ENCODE measurements around the gene ARHGAP19. TPM values are rescaled to one million over a fixed set of nuclear protein-coding genes. Genes with fewer than 3 reads are reported as not detected.

ARHGAP19 gene
- total RNA-seq, 1 experiment from 2014 or later: 28.9 TPM

- no peak overlapping the region for H3K27ac ChIP-seq (ENCODE audit: low read length)
- no peak for ATAC-seq
- no peaks in the 10 kb centered on the region for H3K36me3 ChIP-seq (ENCODE audit: control insufficient read depth, insufficient read depth, low read length)
- H3K27me3 ChIP-seq (ENCODE audit: control insufficient read depth, insufficient read depth, low read length): no peaks in the 10 kb centered on the region
- ChIA-PET CTCF (no interaction called here), POLR2A (no interaction called here)
- H3K4me3 ChIP-seq (ENCODE audit: low read depth in 2 of 2, low read length in 2 of 2): no peak overlapping the region
- H3K9me3 ChIP-seq (ENCODE audit: control insufficient read depth, insufficient read depth, low read depth, low read length): no peaks in the 10 kb centered on the region
- no peak for DNase-seq (ENCODE audit: low read depth, low spot score)
- in situ Hi-C loops (cut with HindIII; ENCODE audit: low pct_unique_long_range_greater_than_20kb, low sequenced_read_pairs) (no loop called here), intact Hi-C loops (cut with micrococcal nuclease; ENCODE audit: unreplicated experiment) (no loop called here)
- no TSS peak for BruUV-seq (replicated peaks)
- TF ChIP-seq CTCF (IDR thresholded peaks at IDR 0.05) (no peak), REST (IDR thresholded peaks at IDR 0.05; ENCODE audit: insufficient read depth in 1 of 2, low read depth in 2 of 2, low read length in 1 of 2) (no peak), SIN3A (IDR thresholded peaks at IDR 0.05; ENCODE audit: borderline replicate concordance, insufficient read depth, low read depth, low read length) (no peak), TCF7L2 (IDR thresholded peaks at IDR 0.05; ENCODE audit: low read depth, low read length) (no peak), POLR2AphosphoS5 (IDR thresholded peaks at IDR 0.05; ENCODE audit: low read depth, low read length) (no peak)
- H3K4me1 ChIP-seq (ENCODE audit: control insufficient read depth, insufficient read depth, low read length): no peaks in the 10 kb centered on the region
These were observed 36.1 kb downstream of the ARHGAP19 start for GRCh38 chr10:97256356-97256755.

- no peaks in the 10 kb centered on the region for H3K36me3 ChIP-seq (ENCODE audit: control insufficient read depth, insufficient read depth, low read length)
- no peaks in the 10 kb centered on the region for H3K9me3 ChIP-seq (ENCODE audit: control insufficient read depth, insufficient read depth, low read depth, low read length)
- BruUV-seq (replicated peaks): TSS peak; percentile 37
- CTCF ChIA-PET: no interaction called here
- in situ Hi-C loops (cut with HindIII; ENCODE audit: low pct_unique_long_range_greater_than_20kb, low sequenced_read_pairs) (no loop called here), intact Hi-C loops (cut with micrococcal nuclease; ENCODE audit: unreplicated experiment) (no loop called here)
- no peak for DNase-seq (ENCODE audit: low read depth, low spot score)
- ATAC-seq: no peak
- H3K27me3 ChIP-seq (ENCODE audit: control insufficient read depth, insufficient read depth, low read length): no peaks in the 10 kb centered on the region
- POLR2A ChIA-PET: no interaction called here
- TF ChIP-seq POLR2AphosphoS5 (IDR thresholded peaks at IDR 0.05; ENCODE audit: low read depth, low read length) (no peak), REST (IDR thresholded peaks at IDR 0.05; ENCODE audit: insufficient read depth in 1 of 2, low read depth in 2 of 2, low read length in 1 of 2) (no peak), TCF7L2 (IDR thresholded peaks at IDR 0.05; ENCODE audit: low read depth, low read length) (no peak), CTCF (IDR thresholded peaks at IDR 0.05) (no peak), SIN3A (IDR thresholded peaks at IDR 0.05; ENCODE audit: borderline replicate concordance, insufficient read depth, low read depth, low read length) (no peak)
- H3K4me3 ChIP-seq (ENCODE audit: low read depth in 2 of 2, low read length in 2 of 2): no peak overlapping the region
- H3K4me1 ChIP-seq (ENCODE audit: control insufficient read depth, insufficient read depth, low read length): no peaks in the 10 kb centered on the region
- no peak overlapping the region for H3K27ac ChIP-seq (ENCODE audit: low read length)
These were observed 36.7 kb downstream of the ARHGAP19 start for GRCh38 chr10:97255512-97256293.

Data from Panc1 (cell line).